ENCODE measurements around the gene ACOT11. TPM values are rescaled to one million over a fixed set of nuclear protein-coding genes. Genes with fewer than 3 reads are reported as not detected.

The ACOT11 gene
- total RNA-seq, 2 donors from 2014 or later: 5.6 to 6.0 TPM

- no peak overlapping the region for H3K27ac Mint-ChIP-seq
- 78% methylated on average over 2 of the region's 3 CpGs; no CpG with 5 or more reads in 1 of the 2 experiments for WGBS, 2 experiments (ENCODE audit: insufficient coverage in 1 of 2, insufficient read length in 1 of 2)
- TF ChIP-seq CTCF (conservative IDR thresholded peaks at IDR 0.05): no peak
- no peak for DNase-seq
- no peaks in the 10 kb centered on the region for H3K36me3 Mint-ChIP-seq (ENCODE audit: low read depth)
- Histone ChIP-seq H3K9ac (ENCODE audit: extremely low read depth, low read length, poor library complexity, severe bottlenecking) (no peak overlapping the region), H3K27me3 (ENCODE audit: control insufficient read depth, insufficient read depth, low read length, poor library complexity, severe bottlenecking) (no peaks in the 10 kb centered on the region), H3K4me1 (ENCODE audit: control insufficient read depth, insufficient read depth, low read length) (no peaks in the 10 kb centered on the region), H3K9me3 (ENCODE audit: control insufficient read depth, low read length) (no peaks in the 10 kb centered on the region), H3K36me3 (ENCODE audit: control insufficient read depth, insufficient read depth, low read length) (no peaks in the 10 kb centered on the region), H3K4me3 (ENCODE audit: low read length) (no peak overlapping the region), H3K27ac (ENCODE audit: low read depth, low read length) (no peak overlapping the region)
- peaks cover 19% of the 10 kb centered on the region for H3K27me3 Mint-ChIP-seq (ENCODE audit: insufficient read depth)
- H3K9me3 Mint-ChIP-seq: no peaks in the 10 kb centered on the region
- H3K4me1 Mint-ChIP-seq: peaks cover 13% of the 10 kb centered on the region
- H3K4me3 Mint-ChIP-seq: no peak overlapping the region
Measured at GRCh38 chr1:54651608-54652007, 103.6 kb downstream of the ACOT11 start.

- Mint-ChIP-seq H3K4me3 (no peak overlapping the region), H3K27me3 (ENCODE audit: insufficient read depth) (peaks cover 19% of the 10 kb centered on the region), H3K27ac (no peak overlapping the region), H3K36me3 (ENCODE audit: low read depth) (no peaks in the 10 kb centered on the region), H3K4me1 (peaks cover 13% of the 10 kb centered on the region), H3K9me3 (no peaks in the 10 kb centered on the region)
- Histone ChIP-seq H3K4me3 (ENCODE audit: low read length) (no peak overlapping the region), H3K27me3 (ENCODE audit: control insufficient read depth, insufficient read depth, low read length, poor library complexity, severe bottlenecking) (no peaks in the 10 kb centered on the region), H3K36me3 (ENCODE audit: control insufficient read depth, insufficient read depth, low read length) (no peaks in the 10 kb centered on the region), H3K27ac (ENCODE audit: low read depth, low read length) (no peak overlapping the region), H3K9ac (ENCODE audit: extremely low read depth, low read length, poor library complexity, severe bottlenecking) (no peak overlapping the region), H3K9me3 (ENCODE audit: control insufficient read depth, low read length) (no peaks in the 10 kb centered on the region), H3K4me1 (ENCODE audit: control insufficient read depth, insufficient read depth, low read length) (no peaks in the 10 kb centered on the region)
- no peak for TF ChIP-seq CTCF (conservative IDR thresholded peaks at IDR 0.05)
- DNase-seq: no peak
Measured at GRCh38 chr1:54652168-54652567, 104.1 kb downstream of the ACOT11 start.

GRCh38 chr1:54653036-54653435, 105.0 kb downstream of the ACOT11 start:
- 87 to 89% methylated on average over 2 to 4 of the region's 4 CpGs for WGBS, 2 experiments (ENCODE audit: insufficient coverage in 1 of 2, insufficient read length in 1 of 2)
- DNase-seq: no peak
- Mint-ChIP-seq H3K4me3 (no peak overlapping the region), H3K9me3 (peaks cover 2% of the 10 kb centered on the region), H3K4me1 (peaks cover 13% of the 10 kb centered on the region), H3K27ac (no peak overlapping the region), H3K36me3 (ENCODE audit: low read depth) (no peaks in the 10 kb centered on the region), H3K27me3 (ENCODE audit: insufficient read depth) (peaks cover 19% of the 10 kb centered on the region)
- H3K9ac ChIP-seq (ENCODE audit: extremely low read depth, low read length, poor library complexity, severe bottlenecking): no peak overlapping the region
- H3K4me1 ChIP-seq (ENCODE audit: control insufficient read depth, insufficient read depth, low read length): no peaks in the 10 kb centered on the region
- no peak for TF ChIP-seq CTCF (conservative IDR thresholded peaks at IDR 0.05)
- H3K27me3 ChIP-seq (ENCODE audit: control insufficient read depth, insufficient read depth, low read length, poor library complexity, severe bottlenecking): no peaks in the 10 kb centered on the region
- no peak overlapping the region for H3K27ac ChIP-seq (ENCODE audit: low read depth, low read length)
- peaks cover 3% of the 10 kb centered on the region for H3K9me3 ChIP-seq (ENCODE audit: control insufficient read depth, low read length)
- no peaks in the 10 kb centered on the region for H3K36me3 ChIP-seq (ENCODE audit: control insufficient read depth, insufficient read depth, low read length)
- H3K4me3 ChIP-seq (ENCODE audit: low read length): no peak overlapping the region

Data from endodermal cell (in vitro differentiated cells).